Fibroblast of gingiva (primary cell): ENCODE data around the gene ABL1.

Experiments
- DNase-seq: peaks from one replicate; pipeline ENCODE4 v3.0.0-alpha.2; 2011; ENCODE audit warnings: low read depth

ABL1 gene

DNA sequence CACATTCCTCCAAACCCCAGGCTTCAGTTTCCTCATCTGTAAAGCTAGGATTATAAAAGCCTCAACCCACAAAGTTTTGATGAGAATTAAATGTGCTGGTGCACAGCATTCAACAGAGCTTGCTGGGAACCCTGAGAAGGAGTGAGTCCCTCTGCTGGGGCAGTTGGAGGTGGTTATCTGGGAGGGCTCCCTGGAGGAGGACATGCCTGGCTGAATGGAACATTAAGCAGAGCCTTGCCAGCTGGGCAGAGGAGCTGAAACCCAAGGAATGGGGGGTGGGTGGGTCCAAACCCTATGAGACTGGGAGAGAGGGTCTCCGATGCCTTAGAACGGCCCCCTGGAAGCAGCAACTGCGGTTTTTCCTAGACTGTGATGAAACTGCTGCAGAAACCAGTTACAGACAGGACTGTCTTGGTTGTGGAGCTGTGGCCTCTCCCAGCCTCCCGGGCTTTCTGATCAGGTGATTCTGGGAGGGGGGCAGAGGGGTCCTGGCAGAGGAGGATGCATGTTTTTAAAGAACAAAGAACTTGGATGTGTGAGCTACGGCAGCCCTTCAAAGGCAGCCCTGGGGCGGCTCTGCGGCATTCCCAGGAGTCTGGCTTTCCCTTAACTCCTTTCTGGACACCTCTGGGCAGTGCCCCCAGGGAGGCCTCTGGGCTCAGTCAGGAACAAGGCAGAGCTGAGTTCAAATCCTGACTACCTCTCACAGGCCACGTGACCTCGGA lies 83.2 kb downstream of the ABL1 start:
- DNase-seq, result no peak

GRCh38 chr9:130918826-130919558 lies 83.9 kb downstream of the ABL1 start:
- no peak for DNase-seq

- no peak for DNase-seq
Observed at GRCh38 chr9:130919559-130920145, 84.6 kb downstream of the ABL1 start.

- DNase-seq, result no peak
Observed at GRCh38 chr9:130920233-130920632, 85.2 kb downstream of the ABL1 start.

GRCh38 chr9:130920762-130921299 lies 85.8 kb downstream of the ABL1 start:
- no peak for DNase-seq

DNA sequence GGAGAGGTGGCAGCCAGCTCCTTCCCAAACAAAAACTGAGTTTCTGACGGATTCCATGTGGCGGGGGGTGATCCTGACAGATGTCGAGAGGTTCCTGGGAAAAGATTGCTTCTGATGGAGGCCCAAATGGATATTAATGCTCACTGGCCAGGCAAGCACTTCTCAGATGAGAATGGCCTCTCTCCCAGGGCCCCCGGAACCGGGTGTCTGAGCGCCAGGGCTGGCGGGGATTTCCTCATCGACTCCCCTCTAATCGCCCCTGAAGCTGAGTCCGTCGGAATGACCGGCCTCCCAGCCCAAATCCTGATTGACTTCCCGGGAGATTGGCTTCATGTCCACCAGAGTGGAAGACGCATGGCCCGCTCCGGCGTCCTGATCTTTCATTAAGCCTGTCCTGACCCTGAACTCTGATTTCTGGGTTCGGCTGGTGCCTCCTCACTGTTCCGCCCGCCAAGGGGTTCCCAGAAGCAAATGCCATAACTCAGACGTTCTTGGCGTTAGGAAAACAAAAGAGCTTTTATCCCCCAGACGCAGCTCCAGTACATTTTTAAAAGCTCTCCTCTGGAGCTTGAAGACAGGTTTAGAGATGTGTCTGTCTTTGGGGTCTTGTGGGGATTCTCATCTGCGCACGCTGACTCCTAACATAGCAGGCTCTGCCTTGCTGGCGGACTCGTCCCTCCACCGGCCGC lies 86.4 kb downstream of the ABL1 start:
- no peak for DNase-seq

DNA sequence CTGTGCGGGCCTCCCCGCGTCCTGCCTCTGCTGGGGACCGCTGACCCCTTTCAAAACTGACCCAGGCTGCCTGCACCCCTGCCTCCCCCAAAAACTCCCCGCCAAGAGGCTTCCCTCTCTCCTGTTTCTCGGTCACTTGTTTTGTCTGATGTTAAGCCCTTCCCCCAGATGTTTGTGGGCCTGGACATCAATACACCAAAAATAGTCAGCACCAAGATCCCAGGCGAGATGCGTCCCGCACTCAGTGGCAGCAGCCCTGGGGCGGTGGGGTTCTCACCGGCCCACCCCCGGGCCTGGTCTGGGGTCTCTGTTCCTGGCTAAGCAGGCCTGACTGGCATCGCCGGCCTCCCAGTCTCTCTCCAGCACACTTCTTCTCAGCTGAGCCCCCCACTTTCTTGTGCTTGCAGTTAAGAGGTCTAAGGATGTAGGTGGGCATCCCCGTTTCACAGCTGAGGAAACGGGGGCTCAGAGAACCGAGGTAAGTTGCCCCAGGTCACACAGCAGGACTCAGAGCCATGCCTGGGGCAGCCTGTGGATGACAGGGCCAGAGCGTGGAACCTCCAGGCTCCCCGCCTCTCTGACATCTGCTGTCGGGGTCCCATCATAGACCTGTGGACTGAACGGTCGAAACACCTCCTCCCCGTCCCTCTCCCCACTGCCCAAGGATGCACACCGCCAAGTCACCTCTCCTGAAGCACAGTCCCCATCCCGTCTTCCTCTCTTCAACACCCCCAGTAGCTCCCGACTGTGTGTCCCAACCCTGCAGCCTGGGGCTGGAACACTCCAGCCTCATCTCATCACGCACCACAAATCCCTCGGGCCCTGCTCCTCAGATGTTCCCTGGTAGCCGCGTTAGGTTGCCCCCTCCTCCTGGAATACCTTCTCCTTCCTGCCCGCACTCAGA lies 87.2 kb downstream of the ABL1 start:
- DNase-seq, result no peak

DNA sequence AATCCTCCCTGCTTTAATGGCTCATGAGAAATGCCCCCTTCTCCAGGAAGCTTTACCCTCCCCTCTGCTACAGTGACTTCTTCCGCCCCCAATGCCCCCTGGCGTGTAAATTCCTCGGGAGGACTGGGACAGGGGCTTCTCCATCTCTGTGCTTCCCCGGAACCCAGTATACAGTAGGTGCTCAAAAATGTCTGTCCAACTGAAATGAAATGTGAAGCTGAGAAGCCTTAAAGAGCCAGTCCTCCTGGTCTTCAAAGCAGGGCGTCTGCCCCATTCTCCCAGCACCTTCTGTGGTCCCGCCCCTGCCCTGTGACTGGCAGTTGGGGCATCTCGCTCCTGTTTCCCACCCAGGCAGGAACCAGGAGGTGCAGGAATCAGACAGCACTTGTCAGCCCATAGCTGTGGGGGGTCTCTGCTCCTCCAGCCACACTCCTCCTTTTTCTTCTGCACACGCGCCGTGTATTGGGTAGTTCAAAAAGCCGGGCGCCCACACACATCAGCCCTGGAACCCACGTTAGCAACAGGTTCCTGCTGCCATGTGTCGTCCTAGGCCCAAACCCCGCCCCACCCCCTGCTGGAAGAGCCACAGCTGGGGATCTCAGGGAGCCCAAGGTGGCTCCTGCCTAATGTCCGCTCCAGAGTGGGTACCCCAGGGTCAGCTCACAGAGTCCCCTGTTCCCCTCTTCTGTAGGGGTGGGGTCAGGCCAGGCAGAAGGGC lies 88.0 kb downstream of the ABL1 start:
- DNase-seq, result no peak

DNA sequence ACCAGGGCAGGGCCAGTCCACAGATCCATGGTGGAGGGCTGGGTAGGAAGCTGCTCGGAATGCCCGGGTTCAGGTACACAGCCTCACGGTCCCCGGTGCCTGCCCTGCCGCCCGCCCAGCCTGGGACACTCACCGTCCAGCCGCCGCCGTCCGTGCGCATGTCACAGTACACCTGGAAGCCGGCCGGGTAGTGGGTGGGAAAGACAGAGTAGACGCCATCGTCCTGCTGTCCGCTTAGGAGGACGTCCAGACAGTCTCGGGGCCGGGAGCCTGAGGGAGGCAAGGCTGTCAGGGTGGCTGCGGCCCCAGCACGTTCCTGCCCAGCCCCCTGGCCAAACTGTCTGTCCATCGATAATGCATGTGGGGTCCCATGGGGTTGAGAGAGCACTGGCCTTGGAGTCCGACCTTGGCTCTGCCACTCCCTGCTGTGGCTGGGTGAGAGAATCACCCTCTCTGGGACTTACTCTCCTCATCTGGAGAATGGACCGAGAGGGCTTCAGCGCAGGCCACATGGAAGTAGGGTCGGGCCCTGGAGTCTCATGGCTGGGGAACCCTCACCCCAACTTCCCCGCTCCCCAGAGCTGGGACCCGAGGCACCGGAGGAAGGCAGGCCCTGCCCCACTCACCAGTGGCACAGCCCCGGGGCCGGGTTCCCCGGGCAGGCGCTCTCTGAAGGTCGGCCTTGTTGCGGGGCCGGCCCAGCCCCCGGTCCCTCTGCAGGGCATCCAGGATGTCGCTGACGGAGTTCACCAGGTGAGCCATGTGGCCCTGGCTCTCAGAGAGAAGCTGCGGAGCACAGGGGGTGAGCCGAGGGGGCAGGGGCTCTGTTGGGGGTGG lies 88.8 kb downstream of the ABL1 start:
- no peak for DNase-seq

GRCh38 chr9:130924448-130924788 lies 89.4 kb downstream of the ABL1 start:
- no peak for DNase-seq

DNA sequence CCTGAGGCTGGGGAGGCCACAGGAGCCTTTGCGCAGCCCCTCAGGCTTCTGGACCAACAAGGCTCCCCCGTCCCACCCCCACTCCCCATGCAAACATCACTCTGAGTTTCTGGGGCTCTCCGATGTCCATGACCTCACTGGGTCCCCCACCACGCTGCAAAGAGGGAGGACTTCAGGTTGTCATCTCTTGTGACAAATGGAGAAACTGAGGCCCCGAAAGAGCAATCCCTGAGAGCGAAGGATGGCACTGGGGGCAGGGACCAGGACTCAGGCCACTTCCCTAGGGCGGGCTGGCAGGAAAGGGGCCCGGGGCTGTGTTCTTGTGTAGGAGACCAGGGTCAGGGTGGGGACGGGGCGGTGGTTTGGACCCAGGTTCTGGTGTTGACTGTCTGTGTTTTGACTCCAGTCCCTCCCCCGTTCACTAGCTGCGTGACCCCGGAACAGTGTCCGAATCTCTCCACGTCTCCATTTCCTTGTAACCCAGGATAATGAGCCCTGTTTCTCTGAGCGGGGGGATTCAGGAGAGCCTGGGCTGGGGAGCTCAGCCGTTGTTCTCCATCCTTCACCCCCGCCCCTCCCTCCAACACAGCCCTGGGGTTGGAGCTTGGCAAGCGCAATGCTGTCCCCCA lies 90.1 kb downstream of the ABL1 start:
- no peak for DNase-seq

DNA sequence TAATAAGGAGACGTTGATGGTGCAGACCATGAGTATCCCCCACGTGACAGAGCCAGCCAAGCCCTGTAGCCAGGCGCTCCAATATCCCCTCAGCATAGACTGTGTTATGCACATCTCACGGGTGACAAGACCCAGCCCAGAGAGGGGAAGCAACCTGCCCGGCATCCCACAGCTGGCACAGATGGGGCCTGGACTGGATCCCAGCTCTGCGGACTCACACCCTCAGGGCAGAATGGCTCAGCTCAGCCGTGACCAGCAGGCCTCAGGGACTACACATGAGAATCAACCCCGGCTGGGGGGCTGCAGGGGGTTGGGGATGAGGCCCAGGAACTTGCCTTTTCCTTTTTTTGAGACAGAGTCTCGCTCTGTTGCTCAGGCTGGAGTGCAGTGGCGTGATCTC lies 92.3 kb downstream of the ABL1 start:
- DNase-seq, result no peak

DNA sequence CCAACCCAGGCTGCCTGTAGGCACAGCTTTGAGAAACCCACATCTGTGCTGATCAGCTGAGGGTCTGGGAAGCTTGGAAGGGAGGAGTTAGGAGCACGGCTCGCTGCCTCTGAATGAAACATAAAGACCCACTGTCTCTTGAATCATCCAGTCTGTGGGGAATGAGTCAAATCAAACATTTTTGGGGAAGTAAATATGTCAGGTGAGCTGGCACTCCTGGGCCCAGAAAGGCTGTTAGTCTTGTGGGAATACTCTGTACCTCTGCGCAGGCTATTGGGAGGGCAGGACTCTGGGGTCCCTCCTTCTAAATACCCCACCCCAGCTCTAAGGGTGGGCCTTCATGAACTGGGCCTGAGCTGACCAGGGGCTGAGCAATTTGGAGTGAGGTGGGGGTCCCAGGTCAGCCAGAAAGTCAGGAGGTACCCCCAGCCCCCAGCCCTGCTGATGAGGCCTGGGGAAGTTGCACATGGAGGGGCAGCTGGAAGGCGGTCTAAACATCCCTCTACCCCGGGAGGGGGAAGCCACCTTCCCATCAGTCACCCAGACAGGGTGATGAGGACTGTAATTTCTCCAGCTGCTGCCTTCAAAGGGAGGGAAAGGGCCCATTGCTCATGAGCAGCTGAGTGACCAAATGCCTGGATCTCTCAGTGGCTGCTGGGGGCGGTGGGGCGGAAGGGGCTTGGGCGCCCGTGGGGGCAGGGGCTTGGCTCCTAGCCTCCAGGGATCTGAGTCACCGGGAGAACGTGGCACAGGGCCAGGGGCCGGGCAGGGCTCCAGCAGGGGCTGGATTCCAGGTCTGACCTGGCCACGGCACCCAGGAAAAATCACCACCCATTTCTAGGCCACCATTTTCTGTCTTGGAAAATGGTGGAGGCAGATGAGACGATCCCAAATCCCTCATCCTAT lies 93.2 kb downstream of the ABL1 start:
- no peak for DNase-seq

DNA sequence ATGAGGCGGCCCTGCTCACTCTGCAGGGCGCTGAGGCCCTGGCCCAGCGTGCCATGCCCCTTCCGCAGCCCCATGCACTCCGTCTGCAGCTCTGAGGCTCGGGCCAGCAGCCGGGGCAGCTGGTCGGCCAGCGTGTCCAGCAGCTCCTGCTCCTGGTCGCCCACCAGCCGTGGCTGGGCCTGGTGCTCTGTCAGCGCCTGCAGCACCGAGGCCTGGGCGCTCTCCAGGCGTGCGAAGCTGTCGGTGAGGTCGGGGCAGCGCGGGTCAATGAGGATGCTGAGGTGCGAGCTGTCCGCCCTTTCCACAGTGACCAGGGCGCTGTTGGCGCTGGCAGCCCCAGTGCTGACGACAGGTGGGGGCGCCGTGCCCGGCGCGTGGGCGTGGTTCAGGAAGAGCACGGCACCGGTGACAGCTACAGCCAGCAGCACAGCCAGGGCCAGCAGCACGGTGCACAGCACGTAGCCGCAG lies 94.6 kb downstream of the ABL1 start:
- DNase-seq, result no peak

DNA sequence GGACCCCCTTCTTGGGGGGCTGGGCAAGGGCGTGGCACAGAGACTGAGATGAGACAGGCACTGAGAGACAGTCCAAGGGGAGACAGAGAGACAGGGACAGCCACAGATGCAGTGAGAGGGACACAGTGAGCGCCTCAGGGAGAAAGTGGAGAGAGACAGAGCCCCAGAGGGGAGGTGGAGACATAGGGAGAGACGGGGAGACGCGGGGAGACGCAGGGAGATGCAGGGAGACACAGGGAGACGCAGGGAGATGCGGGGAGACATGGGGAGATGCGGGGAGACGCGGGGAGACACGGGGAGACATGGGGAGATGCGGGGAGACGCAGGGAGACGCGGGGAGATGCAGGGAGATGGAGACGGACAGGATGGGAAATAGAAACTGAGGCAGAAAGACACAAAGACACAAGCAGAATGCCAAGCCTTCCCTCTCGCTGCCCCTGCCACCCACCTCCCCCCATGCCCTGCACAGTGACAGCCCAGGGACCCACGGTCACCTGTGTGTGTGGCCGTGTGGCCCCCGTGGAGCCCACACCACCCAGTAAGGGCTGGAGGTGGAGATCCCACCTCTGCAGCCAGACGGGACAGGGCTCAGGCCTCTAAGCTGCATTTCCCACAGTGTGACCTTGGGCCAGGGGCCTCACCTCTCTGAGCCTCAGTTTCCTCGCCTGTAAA lies 95.2 kb downstream of the ABL1 start:
- DNase-seq, result no peak

- no peak for DNase-seq
Observed at GRCh38 chr9:130930804-130931349, 95.8 kb downstream of the ABL1 start.

GRCh38 chr9:130931508-130932254 lies 96.6 kb downstream of the ABL1 start:
- DNase-seq, result no peak
